B cell (primary cell): ENCODE data around the gene SYNPR.

Experiments
- CTCF ChIP-seq: fragments of 200-600 bp; IDR thresholded peaks from one replicate; pipeline ENCODE4 v1.8.0; 2022; ENCODE audit warnings: antibody characterized with exemption, mild to moderate bottlenecking
- EZH2 ChIP-seq: IDR thresholded peaks from 2 replicates; pipeline ENCODE4 v1.6.1; 2012; ENCODE audit warnings: borderline replicate concordance, low read depth, mild to moderate bottlenecking, moderate library complexity, low read length; ENCODE audit not compliant: insufficient read depth, poor library complexity, severe bottlenecking

- no peak for TF ChIP-seq CTCF
- no peak for TF ChIP-seq EZH2
Observed at GRCh38 chr3:63450634-63451363, 172.7 kb downstream of the SYNPR start.
